ENCODE results near the gene DEFB118. TPM values are rescaled to one million over a fixed set of nuclear protein-coding genes. Genes with fewer than 3 reads are reported as not detected.

Gene DEFB118
- total and polyA plus RNA-seq, 2 donors (not counting 3 experiments of a cell fraction or from before 2014, with no cell fraction given): not detected

- dilution Hi-C loops (cut with MboI; ENCODE audit: extremely low pct_ligation_motif_present, low sequenced_read_pairs) (no loop called here), intact Hi-C loops (cut with micrococcal nuclease) (no loop called here)
- FAIRE-seq: no peak
Measured at GRCh38 chr20:31390490-31390889, 22.1 kb downstream of the DEFB118 start, which contains the start of gene DEFB119. TSS of gene DEFB119 (minus strand) at chr20:31390590. CDS start at chr20:31390483, 107 bp downstream.

More at GRCh38 chr20:31390490-31390889, 22.1 kb downstream of the DEFB118 start, which contains the start of gene DEFB119:
- no peak within 1 kb of the TSS for H3K4me2 ChIP-seq (ENCODE audit: insufficient read depth, low read length)
- H3K27ac ChIP-seq (ENCODE audit: insufficient read depth, low read depth, low read length): no peak within 1 kb of the TSS
- H3K9me1 ChIP-seq (replicated peaks; ENCODE audit: control insufficient read depth, extremely low read depth, insufficient read depth, low read length): no peaks in the 10 kb centered on the region
- no peaks in the 10 kb centered on the region for H3K79me2 ChIP-seq (ENCODE audit: control insufficient read depth, insufficient read depth, low read length)
- DNase-seq (ENCODE audit: low read depth, low spot score): no peak
- H3K27me3 ChIP-seq (ENCODE audit: control insufficient read depth in 2 of 2, insufficient read depth in 2 of 2, low read length in 2 of 2): no peaks in the 10 kb centered on the region
- no peaks in the 10 kb centered on the region for H3K9me3 ChIP-seq (replicated peaks; ENCODE audit: control insufficient read depth, insufficient read depth, low read length)
- H2AFZ ChIP-seq (ENCODE audit: low read depth, low read length): no peak within 1 kb of the TSS
- H3K9ac ChIP-seq (replicated peaks; ENCODE audit: extremely low read depth, insufficient read depth, low read length): no peak within 1 kb of the TSS
- H3K4me1 ChIP-seq (ENCODE audit: control insufficient read depth, extremely low read depth, insufficient read depth, low read length): no peaks in the 10 kb centered on the region
- H4K20me1 ChIP-seq (replicated peaks; ENCODE audit: control insufficient read depth, extremely low read depth, insufficient read depth, low read length): no peaks in the 10 kb centered on the region
- no peaks in the 10 kb centered on the region for H3K36me3 ChIP-seq (ENCODE audit: control insufficient read depth in 2 of 2, extremely low read depth in 1 of 2, insufficient read depth in 2 of 2, low read length in 2 of 2)
- ChIA-PET CTCF (no interaction called here), POLR2A (no interaction called here)
- BruUV-seq (replicated peaks): no TSS peak
- TF ChIP-seq GATA2 (IDR thresholded peaks at IDR 0.05; ENCODE audit: insufficient read depth, insufficient read length, low read depth, low read length) (no peak), MYC (IDR thresholded peaks at IDR 0.05; ENCODE audit: low read depth, low read length) (no peak), POLR2A (IDR thresholded peaks at IDR 0.05; ENCODE audit: low read depth, low read length) (no peak), FOS (IDR thresholded peaks at IDR 0.05; ENCODE audit: borderline replicate concordance, insufficient read depth, low read length) (no peak), CTCF (IDR thresholded peaks at IDR 0.05; ENCODE audit: extremely low read depth in 1 of 2, insufficient read depth in 1 of 2, low read depth in 1 of 2, low read length in 2 of 2) (no peak), EZH2 (IDR thresholded peaks at IDR 0.05; ENCODE audit: borderline replicate concordance, low read depth, low read length, severe bottlenecking) (no peak), JUN (IDR thresholded peaks at IDR 0.05; ENCODE audit: borderline replicate concordance, insufficient read depth, insufficient read length, low read depth) (no peak), MAX (IDR thresholded peaks at IDR 0.05; ENCODE audit: insufficient read depth, insufficient read length) (no peak), POLR2AphosphoS5 (IDR thresholded peaks at IDR 0.05; ENCODE audit: insufficient read depth, low read depth, low read length) (no peak)
- H3K4me3 ChIP-seq (replicated peaks in 1 of 3; ENCODE audit: insufficient read depth in 1 of 3, low read depth in 1 of 3, low read length in 3 of 3): no peak within 1 kb of the TSS

Measured in endothelial cell of umbilical vein (primary cell).